HEK293 (cell line): ENCODE data around the gene GAREM1.

Source experiments
- ATF2 ChIP-seq: fragments of 450-650 bp; formaldehyde crosslinking; IDR thresholded peaks from 2 replicates; pipeline ENCODE4 v1.5.1; 2016; ENCODE audit warnings: missing biosample characterization, missing genetic modification characterization, low read depth
- ZNF274 ChIP-seq, 2 experiments: fragments of 200-500 bp in 1 of 2; fragments of 450-650 bp in 1 of 2; sonication (Bioruptor generic) in 1 of 2; formaldehyde crosslinking in 1 of 2; IDR thresholded peaks; 2 replicates each; pipeline versions ENCODE4 v1.5.1 to v1.6.1; 2014 to 2016; ENCODE audit warnings: borderline replicate concordance in 1 of 2, inconsistent platforms in 1 of 2, low read length in 1 of 2, missing biosample characterization in 1 of 2, missing genetic modification characterization in 1 of 2
- TF ChIP-seq, protein P1 (sequence below): fragments of 450-650 bp; formaldehyde crosslinking; IDR thresholded peaks from 2 replicates; pipeline ENCODE4 v1.5.1; 2016; ENCODE audit warnings: missing biosample characterization, missing genetic modification characterization

GRCh38 chr18:32372381-32373061, 98.2 kb downstream of the GAREM1 start:
- TF ChIP-seq, protein P1, sequence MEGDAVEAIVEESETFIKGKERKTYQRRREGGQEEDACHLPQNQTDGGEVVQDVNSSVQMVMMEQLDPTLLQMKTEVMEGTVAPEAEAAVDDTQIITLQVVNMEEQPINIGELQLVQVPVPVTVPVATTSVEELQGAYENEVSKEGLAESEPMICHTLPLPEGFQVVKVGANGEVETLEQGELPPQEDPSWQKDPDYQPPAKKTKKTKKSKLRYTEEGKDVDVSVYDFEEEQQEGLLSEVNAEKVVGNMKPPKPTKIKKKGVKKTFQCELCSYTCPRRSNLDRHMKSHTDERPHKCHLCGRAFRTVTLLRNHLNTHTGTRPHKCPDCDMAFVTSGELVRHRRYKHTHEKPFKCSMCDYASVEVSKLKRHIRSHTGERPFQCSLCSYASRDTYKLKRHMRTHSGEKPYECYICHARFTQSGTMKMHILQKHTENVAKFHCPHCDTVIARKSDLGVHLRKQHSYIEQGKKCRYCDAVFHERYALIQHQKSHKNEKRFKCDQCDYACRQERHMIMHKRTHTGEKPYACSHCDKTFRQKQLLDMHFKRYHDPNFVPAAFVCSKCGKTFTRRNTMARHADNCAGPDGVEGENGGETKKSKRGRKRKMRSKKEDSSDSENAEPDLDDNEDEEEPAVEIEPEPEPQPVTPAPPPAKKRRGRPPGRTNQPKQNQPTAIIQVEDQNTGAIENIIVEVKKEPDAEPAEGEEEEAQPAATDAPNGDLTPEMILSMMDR (tag by site-specific recombination) = no peak
- TF ChIP-seq ZNF274 (IDR thresholded peaks at IDR 0.05; ENCODE audit: low read length) (no peak), ZNF274 (tag by site-specific recombination; IDR thresholded peaks at IDR 0.05; ENCODE audit: borderline replicate concordance) (no peak), ATF2 (no peak)
